HepG2 (cell line): ENCODE results near the gene ENTREP3. TPM values are rescaled to one million over a fixed set of nuclear protein-coding genes. Genes with fewer than 3 reads are reported as not detected.

Experiments used
- ASH2L ChIP-seq: fragments of 300-600, 200-600 bp; sonication (generic); IDR thresholded peaks from 2 replicates; pipeline ENCODE4 v1.7.0; 2017; ENCODE audit warnings: low read depth, mild to moderate bottlenecking, moderate library complexity, mixed read lengths, low read length; ENCODE audit not compliant: insufficient read length
- CAMTA2 ChIP-seq: sonication (generic); formaldehyde crosslinking; IDR thresholded peaks from 2 replicates; pipeline ENCODE4 v1.4.0; 2020; ENCODE audit warnings: mild to moderate bottlenecking, missing genetic modification reagents, borderline replicate concordance
- DMAP1 ChIP-seq: IDR thresholded peaks from 2 replicates; pipeline ENCODE4 v1.6.1; 2016
- FUBP1 ChIP-seq: sonication (generic); formaldehyde crosslinking; IDR thresholded peaks from 2 replicates; pipeline ENCODE4 v1.5.1; 2020; ENCODE audit warnings: missing genetic modification reagents, mild to moderate bottlenecking, borderline replicate concordance
- GMEB1 ChIP-seq: sonication (generic); formaldehyde crosslinking; IDR thresholded peaks from 2 replicates; pipeline ENCODE4 v1.5.1; 2020; ENCODE audit warnings: missing genetic modification reagents, mild to moderate bottlenecking, borderline replicate concordance
- HMGA1 ChIP-seq: sonication (generic); formaldehyde crosslinking; conservative IDR thresholded peaks from 2 replicates; pipeline ENCODE4 v1.4.0; 2020; ENCODE audit warnings: missing genetic modification reagents
- HNRNPLL ChIP-seq: fragments of 200-400 bp; formaldehyde crosslinking; IDR thresholded peaks from 2 replicates; pipeline ENCODE4 v1.6.1; 2017; ENCODE audit warnings: mild to moderate bottlenecking, low read depth, low read length; ENCODE audit not compliant: poor library complexity, severe bottlenecking
- HOXA3 ChIP-seq: sonication (generic); formaldehyde crosslinking; IDR thresholded peaks from 2 replicates; pipeline ENCODE4 v1.5.0; 2020; ENCODE audit warnings: missing genetic modification reagents
- JDP2 ChIP-seq: sonication (generic); formaldehyde crosslinking; IDR thresholded peaks from 2 replicates; pipeline ENCODE4 v1.8.1; 2022; ENCODE audit warnings: missing genetic modification reagents, borderline replicate concordance
- KAT7 ChIP-seq: IDR thresholded peaks from 2 replicates; pipeline ENCODE4 v1.6.1; 2018; ENCODE audit warnings: borderline replicate concordance, missing compliant biosample characterization
- MXI1 ChIP-seq: IDR thresholded peaks from 3 replicates; pipeline ENCODE4 v1.6.1; 2012; ENCODE audit warnings: low read depth, low read length, inconsistent platforms, borderline replicate concordance
- NFYC ChIP-seq: IDR thresholded peaks from 2 replicates; pipeline ENCODE4 v1.6.1; 2016; ENCODE audit warnings: missing genetic modification reagents, missing compliant biosample characterization
- NR3C1 ChIP-seq: sonication (generic); formaldehyde crosslinking; IDR thresholded peaks from 2 replicates; pipeline ENCODE4 v1.4.0; 2020; ENCODE audit warnings: missing genetic modification reagents
- ONECUT2 ChIP-seq: sonication (generic); formaldehyde crosslinking; IDR thresholded peaks from 2 replicates; pipeline ENCODE4 v1.4.0; 2020; ENCODE audit warnings: missing genetic modification reagents
- POLR2AphosphoS5 ChIP-seq: IDR thresholded peaks from 2 replicates; pipeline ENCODE4 v1.6.1; 2012; ENCODE audit warnings: low read depth, low read length
- SP1 ChIP-seq, 2 experiments: fragments of 450-650 bp in 1 of 2; sonication (generic) in 1 of 2; formaldehyde crosslinking in 1 of 2; IDR thresholded peaks; 2 replicates each; pipeline versions ENCODE4 v1.4.0 to v1.6.1; 2016 to 2020; ENCODE audit warnings: missing genetic modification reagents in 1 of 2
- ZFP90 ChIP-seq: sonication (generic); formaldehyde crosslinking; IDR thresholded peaks from 2 replicates; pipeline ENCODE4 v1.8.0; 2022; ENCODE audit warnings: missing genetic modification reagents, mild to moderate bottlenecking, inconsistent platforms, borderline replicate concordance
- ZNF124 ChIP-seq: sonication (generic); formaldehyde crosslinking; IDR thresholded peaks from 2 replicates; pipeline ENCODE4 v1.4.0; 2020; ENCODE audit warnings: missing genetic modification reagents
- ZNF207 ChIP-seq: fragments of 450-650 bp; IDR thresholded peaks from 2 replicates; pipeline ENCODE4 v1.6.1; 2016; ENCODE audit warnings: antibody characterized with exemption, borderline replicate concordance
- ZNF253 ChIP-seq: sonication (generic); formaldehyde crosslinking; IDR thresholded peaks from 2 replicates; pipeline ENCODE4 v1.8.0; 2022; ENCODE audit warnings: mild to moderate bottlenecking, missing genetic modification reagents, borderline replicate concordance
- ZNF354B ChIP-seq: sonication (generic); formaldehyde crosslinking; IDR thresholded peaks from 2 replicates; pipeline ENCODE4 v1.8.0; 2022; ENCODE audit warnings: mild to moderate bottlenecking, missing genetic modification reagents
- ZNF580 ChIP-seq: IDR thresholded peaks from 2 replicates; pipeline ENCODE4 v1.6.1; 2016; ENCODE audit warnings: low read depth, borderline replicate concordance
- ZNF773 ChIP-seq: sonication (generic); formaldehyde crosslinking; IDR thresholded peaks from 2 replicates; pipeline ENCODE4 v1.4.0; 2020; ENCODE audit warnings: missing genetic modification reagents, borderline replicate concordance
- ZNF780A ChIP-seq: sonication (generic); formaldehyde crosslinking; IDR thresholded peaks from 2 replicates; pipeline ENCODE4 v1.8.0; 2022; ENCODE audit warnings: mild to moderate bottlenecking, missing genetic modification reagents, moderate library complexity
- polyA plus RNA-seq, 8 experiments: library from polyadenylated mRNA; depleted of rRNA in 3 of 8; stranded (reverse) in 7 of 8; unstranded in 1 of 8; fragments of >200 nt; fragmentation: Illumina TruSeq in 4 of 8; extraction: Trizol in 4 of 8; gene quantifications; 2 replicates each; pipeline versions ENCODE4 v1.2.1 to v1.2.3, GENCODE V29; 2011 to 2016; ENCODE audit warnings: low read depth in 4 of 8, missing spikeins in 1 of 8, mixed read lengths in 1 of 8; ENCODE audit not compliant: insufficient read depth in 1 of 8
- total RNA-seq, 5 experiments: library from RNA; depleted of rRNA; stranded (reverse); fragments of >200 nt; fragmentation: Illumina TruSeq; extraction: Trizol; gene quantifications; 2 replicates each; pipeline ENCODE4 v1.2.3, GENCODE V29; 2016; ENCODE audit warnings: low read depth in 1 of 5
- TF ChIP-seq, protein P1 (sequence below): sonication (generic); formaldehyde crosslinking; IDR thresholded peaks from 2 replicates; pipeline ENCODE4 v1.4.0; 2020; ENCODE audit warnings: missing genetic modification reagents, mild to moderate bottlenecking, borderline replicate concordance

The ENTREP3 gene
- total and polyA plus RNA-seq, 2 of the 13 experiments (the other 11 are each of a cell fraction or from before 2014, with no cell fraction given), result 4.1 to 9.9 TPM

GRCh38 chr1:155227261-155228095, 27.8 kb downstream of the ENTREP3 start (continued):
- no peak for TF ChIP-seq JDP2 (CRISPR knock-in tag)
- TF ChIP-seq GMEB1 (CRISPR knock-in tag), result peak; percentile 50; the same call in 1 of the 2 replicates
- peak; percentile 33; the same call in 1 of the 2 replicates for TF ChIP-seq ZFP90 (CRISPR knock-in tag)
- peak; percentile 56; the same call in 1 of the 3 replicates for TF ChIP-seq MXI1
- TF ChIP-seq CAMTA2, result no peak
- no peak for TF ChIP-seq ZNF354B (CRISPR knock-in tag)
- TF ChIP-seq FUBP1 (CRISPR knock-in tag), result no peak
- peak; percentile 52 for TF ChIP-seq ASH2L
- TF ChIP-seq HMGA1 (CRISPR knock-in tag), result no peak
- TF ChIP-seq SP1 (IDR thresholded peaks at IDR 0.05), result no peak
- TF ChIP-seq SP1 (CRISPR knock-in tag; IDR thresholded peaks at IDR 0.05), result peak; percentile 52
- TF ChIP-seq DMAP1, result peak; percentile 67; the same call in 1 of the 2 replicates
- TF ChIP-seq HOXA3, result peak; percentile 40
- 0 out of 2 replicates have a peak, but pooled peaks have one; percentile 25 for TF ChIP-seq ZNF124
- TF ChIP-seq ZNF580 (CRISPR knock-in tag), result 0 out of 2 replicates have a peak, but pooled peaks have one; percentile 34
- peak; percentile 97 for TF ChIP-seq NFYC
- TF ChIP-seq KAT7, result 0 out of 2 replicates have a peak, but pooled peaks have one; percentile 29
- no peak for TF ChIP-seq ZNF253
- TF ChIP-seq, protein P1, sequence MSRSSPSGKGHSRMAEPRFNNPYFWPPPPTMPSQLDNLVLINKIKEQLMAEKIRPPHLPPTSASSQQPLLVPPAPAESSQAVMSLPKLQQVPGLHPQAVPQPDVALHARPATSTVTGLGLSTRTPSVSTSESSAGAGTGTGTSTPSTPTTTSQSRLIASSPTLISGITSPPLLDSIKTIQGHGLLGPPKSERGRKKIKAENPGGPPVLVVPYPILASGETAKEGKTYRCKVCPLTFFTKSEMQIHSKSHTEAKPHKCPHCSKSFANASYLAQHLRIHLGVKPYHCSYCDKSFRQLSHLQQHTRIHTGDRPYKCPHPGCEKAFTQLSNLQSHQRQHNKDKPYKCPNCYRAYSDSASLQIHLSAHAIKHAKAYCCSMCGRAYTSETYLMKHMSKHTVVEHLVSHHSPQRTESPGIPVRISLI (CRISPR knock-in tag), result no peak
- TF ChIP-seq ONECUT2 (CRISPR knock-in tag), result no peak
- TF ChIP-seq ZNF207, result no peak
- TF ChIP-seq NR3C1 (CRISPR knock-in tag), result no peak
- peak; percentile 88 for TF ChIP-seq HNRNPLL
- peak; percentile 85 for TF ChIP-seq POLR2AphosphoS5
- no peak for TF ChIP-seq ZNF773 (CRISPR knock-in tag)
- TF ChIP-seq ZNF780A (CRISPR knock-in tag), result no peak
